Heart left ventricle (tissue), 16 donors: ENCODE results near the gene RNASE8. TPM values are rescaled to one million over a fixed set of nuclear protein-coding genes. Genes with fewer than 3 reads are reported as not detected.

Experiments used
- ATAC-seq, 4 donors: fragments of 200-7000 bp; cut with Tn5 transposase; one replicate each; pipeline ENCODE4 v1.9.1; 2020 to 2022; ENCODE audit warnings: moderate library complexity in 4 of 4, mild to moderate bottlenecking in 3 of 4, moderate number of reproducible peaks in 1 of 4
- DNase-seq, 5 donors: peaks; one replicate each; pipeline ENCODE4 v3.0.0-alpha.2; 2020
- H3K27ac ChIP-seq, 12 donors: fragments of 200-600 bp; sonication (generic) in 4 of 12; one replicate each; pipeline versions ENCODE4 v1.5.0 to v1.8.0; 2016 to 2022; ENCODE audit warnings: mild to moderate bottlenecking in 2 of 12
- H3K27me3 ChIP-seq, 9 donors: fragments of 200-600 bp; sonication (generic) in 2 of 9; one replicate each; pipeline versions ENCODE4 v1.5.1 to v1.8.0; 2016 to 2022; ENCODE audit warnings: mild to moderate bottlenecking in 3 of 9
- H3K36me3 ChIP-seq, 9 donors: fragments of 200-600 bp; sonication (generic) in 2 of 9; one replicate each; pipeline versions ENCODE4 v1.5.0 to v1.8.0; 2018 to 2022; ENCODE audit warnings: mild to moderate bottlenecking in 2 of 9
- H3K4me1 ChIP-seq, 12 donors: fragments of 200-600 bp; sonication (generic) in 4 of 12; one replicate each; pipeline versions ENCODE4 v1.5.0 to v1.8.0; 2016 to 2022; ENCODE audit warnings: mild to moderate bottlenecking in 3 of 12
- H3K4me3 ChIP-seq, 12 donors: fragments of 200-600 bp; sonication (generic) in 4 of 12; one replicate each; pipeline versions ENCODE4 v1.5.0 to v1.8.0; 2017 to 2022; ENCODE audit warnings: mild to moderate bottlenecking in 9 of 12, moderate library complexity in 4 of 12
- H3K9me3 ChIP-seq, 12 donors: fragments of 200-600 bp; sonication (generic) in 4 of 12; one replicate each; pipeline versions ENCODE4 v1.5.0 to v1.8.0; 2016 to 2022; ENCODE audit warnings: mild to moderate bottlenecking in 1 of 12
- CTCF ChIP-seq, 12 donors: fragments of 200-600 bp; sonication (generic) in 4 of 12; IDR thresholded peaks; one replicate each; pipeline versions ENCODE4 v1.5.0 to v1.8.0; 2018 to 2022; ENCODE audit warnings: antibody characterized with exemption in 12 of 12, mild to moderate bottlenecking in 5 of 12
- POLR2A ChIP-seq, 2 donors: fragments of 450-650 bp; IDR thresholded peaks; one replicate each; pipeline ENCODE4 v1.6.1; 2017; ENCODE audit warnings: antibody characterized with exemption in 2 of 2, mild to moderate bottlenecking in 2 of 2, moderate library complexity in 2 of 2
- WGBS, 4 donors: extraction: QIAGEN DNeasy Blood & Tissue Kit in 2 of 4; methylation state at CpG; one replicate each; pipeline versions ENCODE4 v1.1.5 to v1.1.7; 2013 to 2018; 5-methylcytosine and 5-hydroxymethylcytosine counted together
- intact Hi-C, 10 donors: fragments of 100-400 bp; cut with DNase I; formaldehyde crosslinking; loops; one replicate each; pipeline versions ENCODE4 v1.11.1 to v1.14.2; 2022
- polyA plus RNA-seq, 2 donors: library from polyadenylated mRNA; stranded (reverse); fragments of 200-250 nt; gene quantifications; one replicate each; pipeline ENCODE4 v1.2.3, GENCODE V29; 2013
- total RNA-seq, 9 donors: library from RNA; depleted of rRNA in 2 of 9; stranded (reverse); fragments of >200 nt in 2 of 9; fragmentation: NEBNext Ultra II Directional in 3 of 9; extraction: Animal tissue kit (Norgen Biotek cat#: 25700) in 3 of 9; gene quantifications; one replicate each; pipeline versions ENCODE4 v1.1.0 to v1.2.4, GENCODE V29; 2016 to 2023
- donor health status: ischemic (EF 13 %, LVEDD 7.1; RV severe dilation, severe dysfunction).
- donor health status: healthy with polysubstance abuse.
- donor health status: DM: no; HTN: yes; CAD: no.
- donor health status: DM: no; HTN: no; CAD: no.
- donor health status: ischemic (EF 25% LVEDD 6.9; RV normal size, moderate dysfunction).
- donor health status: ischemic (EF 25% LVEDD 5.7; RV mildly dilated, moderate dysfunction).
- donor health status: healthy.
- donor health status: DM: yes; HTN: yes; CAD: no.
- donor health status: ischemic (EF 35%, LVEDD 5.7; RV mildly dilated, moderate dysfunction).
- donor health status: nonischemic (EF 11% LVEDD 7.7; RV severe dilation, severe dysfunction).
- donor health status: DM: yes; HTN: yes; CAD: no.
- donor health status: PGD.
- donor health status: ischemic (EF 29% LVEDD 5.4; RV normal size, mild dysfunction).
- donor health status: nonischemic (EF 23%, LVEDD 6.1; RV moderate dilation, normal function).

The RNASE8 gene
- total and polyA plus RNA-seq, 11 donors: not detected

- H3K4me1 ChIP-seq: peaks cover 0 to 40% (median 28%) of the 10 kb centered on the region in 12 donors
- H3K27me3 ChIP-seq: peaks cover 0 to 6% (median 0%) of the 10 kb centered on the region in 9 donors
- intact Hi-C loops: loop anchor here in 9 of 10 donors (1.0 to 5.0 kb wide), 8 partner anchors 22 to 39 kb away; partner anchors contain the start of gene TMEM253 (in 1 of the 9)
- peaks cover 0 to 12% (median 5%) of the 10 kb centered on the region in 9 donors for H3K36me3 ChIP-seq
- H3K4me3 ChIP-seq: peak overlapping the region; percentile 14 to 99 (median 82)
- TF ChIP-seq CTCF (IDR thresholded peaks at IDR 0.05): peak; percentile 57 to 79 (median 67)
- no peak for TF ChIP-seq POLR2A (IDR thresholded peaks at IDR 0.05)
- peak; percentile 23 to 46 (median 32) for ATAC-seq
- WGBS, 4 donors: 2 to 4% (median 3%) methylated on average over 43 to 45 of the region's 45 CpGs
- H3K27ac ChIP-seq: peak overlapping the region in 11 of 12 donors; percentile 87 to 99 (median 93)
- DNase-seq: peak in 4 of 5 donors; percentile 57 to 69 (median 66)
- no peaks in the 10 kb centered on the region for H3K9me3 ChIP-seq
These were observed 11.1 kb downstream of the RNASE8 start for GRCh38 chr14:21068521-21069387.

- intact Hi-C loops: loop anchor here (1.0 to 5.0 kb wide), 8 partner anchors 21 to 38 kb away; partner anchors contain the start of gene TMEM253 (in 1 of the 10)
These were observed 11.9 kb downstream of the RNASE8 start for GRCh38 chr14:21069388-21070082.

GRCh38 chr14:21070083-21070609 is 12.5 kb downstream of the RNASE8 start, which contains the start of gene ARHGEF40:
ARHGEF40 (plus strand) TSS chr14:21070304; CDS start chr14:21070397, 93 bp downstream.
- peaks cover 0 to 40% (median 28%) of the 10 kb centered on the region in 12 donors for H3K4me1 ChIP-seq
- TF ChIP-seq POLR2A (IDR thresholded peaks at IDR 0.05) (peak in 1 of 2 donors; percentile 61), CTCF (IDR thresholded peaks at IDR 0.05) (no peak)
- H3K36me3 ChIP-seq: peaks cover 0 to 26% (median 19%) of the 10 kb centered on the region in 9 donors
- WGBS, 4 donors: 0 to 1% (median 0%) methylated on average over 10 to 63 of the region's 63 CpGs
- peaks cover 0 to 6% (median 0%) of the 10 kb centered on the region in 9 donors for H3K27me3 ChIP-seq
- peak within 1 kb of the TSS; percentile 68 to 99 (median 82) for H3K4me3 ChIP-seq
- peak within 1 kb of the TSS; percentile 86 to 99 (median 92) for H3K27ac ChIP-seq
- ATAC-seq (peak in 3 of 4 donors; percentile 32 to 73 (median 69)), DNase-seq (peak; percentile 77 to 89 (median 81))
- intact Hi-C loops: loop anchor here in 4 of 10 donors (1.0 to 2.0 kb wide), 4 partner anchors 23 to 35 kb away; no protein-coding TSS in a partner anchor
- H3K9me3 ChIP-seq: no peaks in the 10 kb centered on the region

More at GRCh38 chr14:21069388-21070082, 11.9 kb downstream of the RNASE8 start:
- Histone ChIP-seq H3K27ac (peak overlapping the region; percentile 86 to 99 (median 92)), H3K27me3 (peaks cover 0 to 6% (median 0%) of the 10 kb centered on the region in 9 donors), H3K36me3 (peaks cover 0 to 20% (median 13%) of the 10 kb centered on the region in 9 donors), H3K4me3 (peak overlapping the region; percentile 68 to 99 (median 82)), H3K4me1 (peaks cover 0 to 40% (median 28%) of the 10 kb centered on the region in 12 donors), H3K9me3 (no peaks in the 10 kb centered on the region)
- peak; percentile 62 to 73 (median 66) for DNase-seq
- TF ChIP-seq CTCF (IDR thresholded peaks at IDR 0.05): no peak
- TF ChIP-seq POLR2A (IDR thresholded peaks at IDR 0.05): no peak
- WGBS, 4 donors: 0 to 3% (median 1%) methylated on average over 30 to 40 of the region's 40 CpGs
- ATAC-seq: peak in 3 of 4 donors; percentile 4 to 31 (median 22)
